KBM-7 (cell line): ENCODE measurements around the gene SEPTIN10.
A peak's percentile ranks its signal among the peaks of the same experiment; 100 is the strongest.
"Not testable (repeated sequence)": the region's sequence is repeated elsewhere in the genome, so short reads cannot be mapped to it uniquely, and the experiment has no call there.

ENCODE experiments used
- DNase-seq: peaks from one replicate; pipeline ENCODE4 v3.0.0-alpha.2; 2015
- in situ Hi-C: fragments of 300-500 bp; cut with MboI; formaldehyde crosslinking; loops from 2 replicates; pipeline ENCODE4 v1.14.3; 2020; ENCODE audit warnings: low sequenced_read_pairs, low pct_unique_long_range_greater_than_20kb, mixed read lengths

SEPTIN10 gene

DNA sequence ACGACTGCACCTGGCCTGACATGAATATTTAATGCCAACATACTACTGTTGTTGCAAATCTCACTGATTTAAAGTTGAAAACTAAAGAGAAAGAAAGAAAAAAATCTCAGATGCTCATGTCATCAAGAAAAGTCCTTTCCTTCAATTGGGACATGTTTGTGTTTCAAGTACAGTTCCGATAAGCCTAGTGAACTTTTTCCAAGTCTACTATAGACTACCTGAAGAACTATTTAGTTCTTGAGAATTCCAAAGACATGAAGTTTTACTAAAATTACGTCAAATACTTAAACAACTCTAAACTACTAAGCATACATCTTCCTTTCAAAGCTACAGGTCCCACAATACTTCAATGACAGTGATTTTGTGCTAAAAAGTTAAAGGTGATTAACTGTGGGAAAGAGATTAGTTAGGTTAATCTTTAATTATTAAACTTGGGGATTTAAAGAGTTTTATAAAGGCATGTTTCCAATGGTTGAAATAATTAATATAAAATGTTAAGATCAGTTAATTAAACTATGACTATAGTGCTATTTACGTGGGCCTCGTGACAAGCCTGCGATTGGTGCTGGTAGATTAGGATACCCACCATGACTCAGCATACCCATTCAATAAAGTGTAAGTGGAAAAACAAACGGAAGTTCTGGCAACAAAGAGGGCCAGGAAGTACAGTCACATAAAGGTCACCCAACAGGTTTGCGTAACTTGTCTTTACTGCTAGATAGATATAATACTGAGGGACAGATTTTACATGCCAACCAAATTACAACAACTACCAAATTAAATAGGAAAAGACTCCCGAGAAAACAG lies 55.5 kb downstream of the SEPTIN10 start:
- peak; percentile 50 for DNase-seq
- in situ Hi-C loops = no loop called here

- in situ Hi-C loops = no loop called here
- DNase-seq = no peak
These were observed 56.5 kb downstream of the SEPTIN10 start for GRCh38 chr2:109557309-109557708.

- DNase-seq = no peak
- in situ Hi-C loops = no loop called here
These were observed 58.3 kb downstream of the SEPTIN10 start for GRCh38 chr2:109555346-109555900.

DNA sequence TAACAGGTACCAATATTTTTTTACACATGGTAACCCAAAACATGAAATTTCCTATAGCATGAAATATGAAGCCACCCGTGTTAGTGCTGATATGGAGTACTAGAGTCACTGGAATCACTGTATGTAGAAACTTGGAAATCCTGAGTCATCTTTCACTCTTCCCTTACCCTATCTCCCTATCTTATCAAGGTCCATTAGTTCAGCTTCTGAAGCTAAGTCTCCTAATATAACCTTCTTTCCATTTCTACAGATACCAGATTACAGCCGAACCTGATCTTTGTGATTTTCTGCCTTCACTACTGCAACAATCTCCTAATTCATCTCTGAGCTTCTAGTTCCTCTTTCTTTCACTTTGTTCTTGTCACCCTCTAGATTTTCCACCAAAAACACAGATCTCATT lies 59.0 kb downstream of the SEPTIN10 start:
- DNase-seq = peak; percentile 19
- in situ Hi-C loops = no loop called here

DNA sequence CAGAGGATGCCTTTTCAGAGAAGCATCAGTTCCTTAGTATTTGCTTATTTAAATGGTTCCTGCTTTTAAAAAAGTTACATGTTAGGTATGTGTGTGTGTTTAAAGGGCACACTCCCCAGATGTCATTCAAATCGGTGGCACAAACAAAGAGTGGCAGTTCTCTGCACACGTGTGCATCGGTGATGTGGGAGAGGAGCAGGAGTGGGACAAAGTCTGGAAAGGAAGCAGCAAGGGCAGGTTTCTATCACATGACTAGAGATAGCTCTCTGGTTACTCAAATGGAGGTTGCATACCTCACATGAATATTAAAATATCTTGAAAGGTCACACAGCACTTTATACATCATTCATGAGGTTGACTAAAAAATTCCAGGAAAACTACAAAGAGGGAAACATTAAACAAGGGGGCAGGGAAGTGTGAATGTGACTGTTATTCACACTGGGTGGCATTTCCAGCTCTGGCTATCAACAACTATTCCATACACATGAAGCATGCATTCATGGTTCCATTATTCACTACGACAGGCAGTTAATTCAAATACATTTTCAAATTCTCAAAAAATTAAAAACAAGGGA lies 64.7 kb downstream of the SEPTIN10 start:
- no peak for DNase-seq
- in situ Hi-C loops = no loop called here

GRCh38 chr2:109547280-109547679 lies 66.5 kb downstream of the SEPTIN10 start:
- no peak for DNase-seq
- in situ Hi-C loops = no loop called here

DNA sequence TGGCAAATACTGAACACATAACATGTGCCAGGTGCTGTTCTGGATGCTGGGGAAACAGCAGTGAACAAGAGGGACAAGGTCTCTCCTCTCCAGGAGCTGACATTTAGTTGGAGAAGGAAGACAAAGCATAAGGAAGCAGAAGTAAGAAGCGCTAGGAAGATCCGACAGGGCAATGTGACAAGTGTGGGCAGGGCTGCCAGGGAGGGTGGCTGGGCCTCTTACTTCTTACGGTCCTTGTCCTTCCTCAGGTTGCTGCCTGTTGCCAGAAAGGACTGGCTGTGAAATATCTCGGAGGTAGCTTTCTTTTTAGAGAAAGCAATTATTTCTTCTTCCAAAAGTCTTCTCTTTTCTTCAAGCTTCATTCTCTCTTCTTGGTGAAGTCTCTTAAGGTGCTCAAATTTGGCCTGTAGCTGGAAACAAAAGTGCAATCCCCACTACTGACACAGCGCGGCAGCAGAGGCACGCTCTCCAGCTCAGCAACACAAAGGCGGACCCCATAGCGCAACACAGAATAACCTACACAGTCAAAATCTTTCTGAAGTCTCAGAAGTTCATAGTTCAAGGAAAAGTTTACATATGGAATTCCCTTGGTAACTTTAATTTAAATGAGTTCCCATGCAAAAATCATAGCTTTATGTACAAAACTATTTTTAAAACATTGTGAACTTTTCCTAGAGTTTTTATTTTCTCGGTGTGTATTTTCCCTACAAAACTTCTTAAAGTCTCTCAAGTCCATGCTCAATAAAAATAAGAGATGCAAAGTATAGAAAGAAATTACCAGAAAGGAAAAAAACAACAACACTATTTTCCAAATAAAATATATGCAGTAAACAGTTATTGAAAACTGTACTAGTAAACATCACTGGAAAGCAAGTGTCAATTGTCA lies 67.7 kb downstream of the SEPTIN10 start:
- DNase-seq = peak; percentile 83
- in situ Hi-C loops = no loop called here

- no peak for DNase-seq
- in situ Hi-C loops = no loop called here
These were observed 71.4 kb downstream of the SEPTIN10 start for GRCh38 chr2:109542384-109542783.

DNA sequence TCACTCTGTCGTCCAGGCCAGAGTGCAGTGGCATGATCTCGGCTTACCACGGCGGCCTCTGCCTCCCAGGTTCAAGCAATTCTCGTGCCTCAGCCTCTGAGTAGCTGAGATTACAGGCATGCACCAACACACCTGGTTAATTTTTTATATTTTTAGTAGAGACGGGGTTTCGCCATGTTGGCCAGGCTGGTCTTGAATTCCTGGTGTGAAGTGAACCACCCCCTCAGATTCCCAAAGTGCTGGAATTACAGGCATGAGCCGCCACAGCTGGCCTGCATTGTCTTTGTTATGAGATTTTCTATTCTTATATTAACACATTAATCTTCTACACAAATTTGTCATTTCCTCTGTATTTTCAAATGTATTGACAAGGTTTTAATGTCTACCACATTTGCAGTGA lies 75.2 kb downstream of the SEPTIN10 start:
- in situ Hi-C loops = no loop called here
- no peak for DNase-seq

GRCh38 chr2:109537565-109538222 lies 76.1 kb downstream of the SEPTIN10 start:
- in situ Hi-C loops = no loop called here
- no peak for DNase-seq

GRCh38 chr2:109536556-109536955 lies 77.2 kb downstream of the SEPTIN10 start:
- in situ Hi-C loops = not testable (repeated sequence)

DNA sequence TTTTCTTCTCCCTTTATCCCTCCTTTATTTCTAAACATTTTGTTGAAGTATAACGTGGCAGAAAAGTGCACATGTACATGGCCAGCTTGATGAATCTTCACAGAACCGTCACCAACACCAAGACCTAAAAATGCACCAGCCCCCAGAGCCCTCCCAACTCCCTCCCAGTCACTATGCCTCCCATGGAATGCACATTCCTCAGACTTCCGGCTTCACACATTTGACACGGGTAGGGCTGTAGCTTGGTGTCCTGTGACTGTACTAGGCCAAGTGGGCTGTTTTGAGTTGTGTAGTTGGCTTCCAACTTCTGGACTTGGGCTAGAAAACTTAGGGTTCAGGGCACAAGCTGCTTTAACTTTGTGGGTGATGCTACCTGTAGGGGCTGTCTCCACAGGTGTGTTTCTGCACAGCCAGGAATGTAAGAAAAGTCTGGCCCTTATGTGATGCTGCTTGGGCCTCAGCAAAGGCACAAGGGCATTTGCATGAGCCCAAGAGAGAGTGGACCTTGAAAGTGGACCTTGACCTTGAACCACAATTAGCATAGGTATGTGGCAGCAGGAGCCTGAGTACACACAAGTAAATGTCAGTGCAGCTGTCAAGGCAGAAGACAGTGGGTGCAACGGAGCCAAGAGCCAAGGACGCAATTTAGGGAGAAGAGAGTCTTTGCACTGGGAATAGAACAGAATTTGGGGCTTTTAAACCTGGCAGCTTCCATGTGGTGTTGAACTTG lies 78.4 kb downstream of the SEPTIN10 start:
- DNase-seq = no peak
- in situ Hi-C loops = no loop called here

More at GRCh38 chr2:109536556-109536955, 77.2 kb downstream of the SEPTIN10 start:
- not testable (repeated sequence) for DNase-seq

GRCh38 chr2:109533823-109534222 lies 79.9 kb downstream of the SEPTIN10 start:
- in situ Hi-C loops = no loop called here

DNA sequence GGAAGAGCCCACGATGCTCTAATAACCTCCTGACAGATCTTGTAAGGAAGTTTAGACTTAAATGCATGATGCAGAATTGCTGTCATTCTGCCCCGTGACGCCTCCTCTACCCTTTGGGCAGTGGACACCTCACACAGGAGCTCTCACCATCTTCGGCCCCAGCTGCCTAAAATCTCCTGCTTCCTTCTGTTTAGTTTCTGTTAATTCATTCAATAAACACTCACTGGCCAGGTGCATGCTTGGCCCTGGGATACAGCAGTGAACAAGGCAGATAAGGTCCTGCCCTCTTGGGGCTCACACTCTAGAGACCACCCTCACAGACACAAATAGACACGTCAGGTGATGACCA lies 81.1 kb downstream of the SEPTIN10 start:
- in situ Hi-C loops = no loop called here
- DNase-seq = no peak

More at GRCh38 chr2:109533823-109534222, 79.9 kb downstream of the SEPTIN10 start:
- DNase-seq = no peak

DNA sequence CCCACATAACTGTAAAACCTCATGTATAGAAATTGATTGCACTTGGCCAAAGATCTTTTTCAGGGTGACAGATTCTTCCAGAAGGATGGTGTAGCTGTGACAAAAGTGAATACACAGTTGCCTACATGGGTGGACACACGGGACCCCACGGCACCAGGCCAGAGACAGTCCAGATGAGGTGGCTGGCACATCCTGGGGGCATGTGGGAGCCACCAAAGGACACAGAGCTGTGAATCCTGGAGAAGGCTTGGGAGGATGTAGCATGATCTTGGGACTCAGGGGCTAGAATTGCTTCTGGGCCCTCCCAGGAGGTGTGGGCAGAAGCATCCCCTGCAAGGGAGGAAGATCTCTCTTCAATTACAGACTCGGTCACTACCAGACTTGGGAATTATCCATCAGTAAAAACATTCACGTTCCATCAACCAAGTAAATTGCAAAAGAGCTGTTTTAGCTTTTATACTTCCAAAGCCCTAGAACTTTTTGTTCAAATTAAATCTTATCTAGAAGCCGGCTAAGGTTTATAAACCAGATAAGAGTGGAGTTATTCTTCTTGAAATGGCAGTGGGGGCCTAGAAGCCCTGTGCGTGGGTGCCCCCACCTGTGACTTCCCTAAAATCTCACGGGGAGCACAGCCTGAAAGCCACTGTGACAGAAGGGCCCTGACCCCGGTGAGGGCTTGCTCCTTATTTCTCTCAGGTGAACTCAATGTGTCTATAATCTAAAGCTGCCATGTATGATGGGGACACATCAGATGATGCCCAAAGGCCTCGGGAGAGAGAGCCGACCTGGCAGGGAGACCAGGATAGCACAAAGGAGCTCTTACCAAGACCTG lies 81.7 kb downstream of the SEPTIN10 start:
- in situ Hi-C loops = no loop called here
- no peak for DNase-seq

- DNase-seq = no peak
- in situ Hi-C loops = no loop called here
These were observed 82.5 kb downstream of the SEPTIN10 start for GRCh38 chr2:109531221-109531620.

DNA sequence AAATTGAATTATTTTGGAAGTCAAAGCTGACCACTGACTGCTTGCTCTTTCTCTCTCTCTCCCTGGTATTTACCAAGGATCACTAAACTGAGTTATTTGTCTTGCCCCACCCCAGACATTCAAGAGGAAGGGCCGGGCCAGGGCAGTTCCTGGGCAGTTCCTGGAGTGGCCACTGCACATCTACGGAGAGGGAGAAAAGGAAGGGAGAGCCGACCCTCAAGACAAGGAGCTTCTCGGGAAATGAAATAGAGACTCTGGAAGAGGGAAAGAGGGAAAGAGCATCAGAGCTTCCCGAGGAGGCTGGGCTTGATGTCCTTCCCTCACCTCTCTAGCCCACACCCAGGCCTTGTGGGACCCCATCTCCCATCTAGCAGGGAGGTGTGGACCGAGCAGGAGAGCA lies 83.1 kb downstream of the SEPTIN10 start:
- DNase-seq = no peak
- in situ Hi-C loops = no loop called here
